Activated T-helper 2 cell treated with anti-CD3 and anti-CD28 coated beads, Interferon-gamma antibody, Interleukin-2, Interleukin-4, amounts not matched to agents 10 μg/mL and 5 μg/mL and 100 μg/mL, durations not matched to agents 14 hours and 24 hours and 36 hours (primary cell): ENCODE measurements around the gene YOD1. TPM values are rescaled to one million over a fixed set of nuclear protein-coding genes. Genes with fewer than 3 reads are reported as not detected.

Experiments used
- DNase-seq: peaks from one replicate; pipeline ENCODE4 v3.0.0; 2021; ENCODE audit warnings: low spot score
- H3K27ac Mint-ChIP-seq: one replicate; pipeline ENCODE4 v1.8.0; 2021; ENCODE audit warnings: mixed read lengths
- H3K27me3 Mint-ChIP-seq: one replicate; pipeline ENCODE4 v1.8.0; 2021; ENCODE audit warnings: low read depth, mixed read lengths
- H3K36me3 Mint-ChIP-seq: one replicate; pipeline ENCODE4 v1.8.0; 2021; ENCODE audit warnings: low read depth, mixed read lengths
- H3K4me1 Mint-ChIP-seq: one replicate; pipeline ENCODE4 v1.8.0; 2021; ENCODE audit warnings: low read depth, mixed read lengths
- H3K4me3 Mint-ChIP-seq: one replicate; pipeline ENCODE4 v1.8.0; 2021; ENCODE audit warnings: low read depth, mild to moderate bottlenecking, moderate library complexity, mixed read lengths
- H3K9me3 Mint-ChIP-seq: one replicate; pipeline ENCODE4 v1.8.0; 2021; ENCODE audit warnings: mixed read lengths
- intact Hi-C: fragments of 100-400 bp; cut with micrococcal nuclease; formaldehyde crosslinking; loops from one replicate; pipeline ENCODE4 v1.15.1; 2023
- total RNA-seq: library from RNA; stranded (reverse); gene quantifications from 2 replicates; pipeline ENCODE4 v1.2.3, GENCODE V29; 2022

YOD1 gene
- total RNA-seq, 1 donor from 2014 or later = 8.7 TPM

DNA sequence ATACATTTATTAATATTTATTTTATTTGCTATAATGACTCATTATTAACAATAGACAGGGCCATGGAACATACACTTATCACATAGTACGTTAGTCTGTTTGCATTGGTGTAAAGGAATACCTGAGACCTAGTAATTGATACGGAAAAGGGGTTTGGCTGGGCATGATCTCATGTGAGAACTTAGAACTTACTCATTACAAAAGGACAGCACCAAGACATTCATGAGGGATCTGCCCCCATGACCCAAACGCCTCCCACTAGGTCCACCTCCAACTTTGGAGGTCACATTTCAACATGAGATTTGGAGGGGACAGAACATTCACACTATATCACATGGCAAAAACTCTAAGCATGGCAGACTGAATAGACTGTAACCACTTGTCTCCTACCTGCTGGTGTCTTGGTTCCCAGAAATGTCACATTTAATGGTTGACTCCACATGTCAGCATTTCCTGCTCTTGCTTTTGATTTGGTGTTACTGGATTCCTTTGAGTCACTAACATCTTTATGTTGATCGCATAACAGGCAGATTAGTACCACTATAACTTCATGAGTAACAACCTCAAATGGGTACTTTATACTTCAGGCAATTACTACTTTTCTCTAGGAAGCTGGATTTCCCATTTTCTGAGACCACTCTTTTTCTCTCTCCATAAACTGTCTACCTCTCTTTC lies 15.0 kb downstream of the YOD1 start:
- Mint-ChIP-seq H3K36me3 (no peaks in the 10 kb centered on the region), H3K4me1 (no peaks in the 10 kb centered on the region), H3K27me3 (peaks cover 37% of the 10 kb centered on the region), H3K27ac (no peak overlapping the region), H3K4me3 (no peak overlapping the region), H3K9me3 (no peaks in the 10 kb centered on the region)
- intact Hi-C loops = no loop called here
- DNase-seq = no peak

DNA sequence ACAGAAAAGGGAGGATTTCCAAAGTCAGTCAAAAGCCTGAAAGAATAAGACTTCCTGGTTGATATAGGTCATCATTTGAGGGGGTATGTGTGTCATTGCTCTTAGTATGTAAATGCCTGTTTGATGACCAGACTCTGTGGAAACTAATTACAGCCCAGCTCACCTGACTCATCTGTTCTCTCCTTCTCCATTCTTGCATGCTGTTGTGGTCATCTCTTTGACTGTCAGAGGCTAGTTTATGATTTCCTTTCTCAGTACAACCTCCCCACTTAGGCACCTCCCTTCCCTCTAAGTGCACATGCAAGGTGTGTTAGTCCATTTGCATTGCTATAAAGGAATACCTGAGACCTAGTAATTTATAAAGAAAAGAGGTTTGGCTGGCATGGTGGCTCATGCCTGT lies 16.0 kb downstream of the YOD1 start:
- Mint-ChIP-seq H3K4me3 (no peak overlapping the region), H3K4me1 (peaks cover 2% of the 10 kb centered on the region), H3K27ac (no peak overlapping the region), H3K9me3 (no peaks in the 10 kb centered on the region), H3K27me3 (peaks cover 45% of the 10 kb centered on the region), H3K36me3 (no peaks in the 10 kb centered on the region)
- no peak for DNase-seq
- intact Hi-C loops = no loop called here

DNA sequence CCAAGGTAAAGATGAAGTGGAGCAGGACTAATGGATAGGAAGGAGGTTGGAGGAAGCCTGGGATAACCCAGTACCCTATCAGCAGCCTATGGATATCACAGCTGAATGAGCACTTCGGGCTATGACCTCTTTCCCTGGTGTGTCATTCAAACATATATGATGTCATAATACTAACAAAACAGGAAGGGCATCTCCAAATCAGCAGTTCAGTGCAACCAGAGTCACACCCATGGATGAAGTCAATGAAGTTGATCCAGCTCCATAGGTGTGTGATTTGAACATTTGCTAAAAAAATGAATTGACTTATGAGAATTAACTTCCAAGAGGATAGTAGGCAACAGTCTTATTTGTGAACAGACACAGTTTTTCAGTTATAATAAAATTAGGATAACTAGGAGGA lies 16.8 kb downstream of the YOD1 start:
- Mint-ChIP-seq H3K27ac (no peak overlapping the region), H3K27me3 (peaks cover 44% of the 10 kb centered on the region), H3K4me3 (no peak overlapping the region), H3K36me3 (no peaks in the 10 kb centered on the region), H3K4me1 (peaks cover 2% of the 10 kb centered on the region), H3K9me3 (no peaks in the 10 kb centered on the region)
- no peak for DNase-seq
- intact Hi-C loops = no loop called here

DNA sequence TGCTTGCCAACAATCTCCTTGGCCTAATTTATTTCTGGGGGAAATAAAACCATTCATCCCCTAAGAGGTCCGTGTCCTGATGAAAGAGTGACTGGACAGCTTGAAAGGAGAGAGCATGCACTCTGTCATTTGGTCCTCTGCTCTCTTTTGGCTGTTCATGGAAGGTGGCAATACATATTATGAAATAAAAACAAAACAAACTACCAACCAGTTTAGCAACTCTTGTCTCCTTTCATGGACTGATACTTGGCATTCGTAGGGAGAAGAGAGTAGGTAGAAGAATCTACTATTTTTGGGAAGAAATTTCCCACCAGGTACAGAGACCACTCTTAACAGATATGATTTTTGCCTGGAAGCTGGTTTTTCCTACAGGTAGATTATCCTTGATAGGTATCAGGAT lies 17.7 kb downstream of the YOD1 start:
- Mint-ChIP-seq H3K4me3 (no peak overlapping the region), H3K36me3 (no peaks in the 10 kb centered on the region), H3K4me1 (peaks cover 2% of the 10 kb centered on the region), H3K27ac (no peak overlapping the region), H3K27me3 (peaks cover 48% of the 10 kb centered on the region), H3K9me3 (no peaks in the 10 kb centered on the region)
- intact Hi-C loops = no loop called here
- no peak for DNase-seq

DNA sequence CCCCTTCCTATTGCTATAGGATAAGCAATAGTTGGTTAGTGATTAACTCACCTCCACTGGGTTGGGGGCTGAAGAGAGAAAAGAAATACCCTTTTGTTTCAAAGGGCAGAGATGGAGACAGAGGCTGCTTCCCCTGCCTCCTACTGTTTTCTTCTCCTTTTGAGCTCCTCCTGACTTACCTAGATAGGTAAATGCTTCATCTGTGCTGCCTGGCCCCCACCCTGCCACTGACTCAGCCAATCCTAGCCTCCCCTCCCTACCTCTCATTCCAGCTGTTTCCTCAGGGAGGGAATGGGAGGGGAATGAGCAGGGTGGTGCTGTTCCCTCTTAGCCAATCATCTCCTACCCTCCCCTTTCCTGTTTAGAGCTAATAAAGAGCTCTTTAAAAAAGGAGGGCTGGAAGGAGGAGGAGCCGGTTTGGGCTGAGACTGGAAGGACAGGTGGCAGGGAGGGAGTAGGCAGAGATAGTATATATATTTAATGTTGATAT lies 18.4 kb downstream of the YOD1 start, which contains the start of gene C1orf116:
C1orf116 (minus strand) TSS at position 229 of the 490 bp plus-strand sequence. CDS start 5,158 bp downstream, outside the sequence.
- Mint-ChIP-seq H3K4me1 (peaks cover 2% of the 10 kb centered on the region), H3K27me3 (peaks cover 50% of the 10 kb centered on the region), H3K36me3 (no peaks in the 10 kb centered on the region), H3K4me3 (no peak within 1 kb of the TSS), H3K27ac (no peak within 1 kb of the TSS), H3K9me3 (no peaks in the 10 kb centered on the region)
- intact Hi-C loops = no loop called here
- DNase-seq = no peak

DNA sequence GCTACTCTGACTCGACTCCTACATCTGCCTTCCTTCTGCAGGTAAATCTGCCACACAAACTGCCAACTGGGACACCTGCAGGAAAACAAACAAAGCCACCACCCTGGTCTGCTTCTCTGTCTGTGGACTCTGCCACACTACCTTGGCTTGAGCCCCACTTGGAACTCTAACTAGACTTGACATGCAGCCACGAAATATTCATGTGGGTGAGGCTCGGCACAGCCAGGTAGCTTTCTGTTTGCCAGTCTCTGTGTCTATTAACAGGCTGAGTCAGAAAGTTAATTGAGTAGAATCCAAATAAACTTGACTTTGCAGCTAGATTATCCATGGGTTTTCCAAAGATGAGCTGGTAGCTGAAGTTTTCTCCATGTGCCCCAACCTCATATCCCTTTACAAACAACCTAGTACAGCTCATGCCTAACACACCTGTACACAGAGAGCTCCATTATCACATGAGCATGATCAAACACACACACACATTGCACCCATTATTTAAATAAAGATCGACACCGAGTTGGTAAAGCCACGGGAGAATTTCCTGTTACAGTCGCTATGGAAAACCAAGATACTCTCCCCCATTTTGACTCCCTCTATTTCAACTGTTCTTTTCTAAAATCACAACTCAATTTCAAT lies 19.3 kb downstream of the YOD1 start:
- no peak for DNase-seq
- intact Hi-C loops = no loop called here
- Mint-ChIP-seq H3K4me1 (peaks cover 2% of the 10 kb centered on the region), H3K27me3 (peaks cover 50% of the 10 kb centered on the region), H3K9me3 (no peaks in the 10 kb centered on the region), H3K4me3 (no peak overlapping the region), H3K27ac (no peak overlapping the region), H3K36me3 (no peaks in the 10 kb centered on the region)

DNA sequence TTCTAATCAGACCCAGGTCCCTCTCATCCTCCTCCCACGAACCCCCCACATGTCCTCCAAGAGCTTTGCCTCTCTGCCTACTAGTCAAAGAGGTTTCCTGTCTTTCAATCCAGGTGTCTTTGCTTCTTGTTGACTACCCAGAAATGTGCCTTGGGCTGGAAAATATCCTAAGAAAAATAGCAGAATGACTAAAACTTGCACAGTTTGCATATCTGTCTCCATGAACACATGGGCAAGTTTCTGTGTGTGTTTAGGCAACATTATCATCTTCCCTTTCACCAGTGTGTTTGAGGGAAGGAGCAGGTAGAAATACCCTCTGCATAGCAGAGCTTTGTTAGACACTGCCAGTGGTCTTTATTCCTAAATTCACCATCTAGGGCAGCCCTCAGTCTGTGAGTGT lies 20.0 kb downstream of the YOD1 start:
- Mint-ChIP-seq H3K27ac (no peak overlapping the region), H3K27me3 (peaks cover 50% of the 10 kb centered on the region), H3K4me3 (no peak overlapping the region), H3K9me3 (no peaks in the 10 kb centered on the region), H3K4me1 (peaks cover 2% of the 10 kb centered on the region), H3K36me3 (no peaks in the 10 kb centered on the region)
- no peak for DNase-seq
- intact Hi-C loops = no loop called here

DNA sequence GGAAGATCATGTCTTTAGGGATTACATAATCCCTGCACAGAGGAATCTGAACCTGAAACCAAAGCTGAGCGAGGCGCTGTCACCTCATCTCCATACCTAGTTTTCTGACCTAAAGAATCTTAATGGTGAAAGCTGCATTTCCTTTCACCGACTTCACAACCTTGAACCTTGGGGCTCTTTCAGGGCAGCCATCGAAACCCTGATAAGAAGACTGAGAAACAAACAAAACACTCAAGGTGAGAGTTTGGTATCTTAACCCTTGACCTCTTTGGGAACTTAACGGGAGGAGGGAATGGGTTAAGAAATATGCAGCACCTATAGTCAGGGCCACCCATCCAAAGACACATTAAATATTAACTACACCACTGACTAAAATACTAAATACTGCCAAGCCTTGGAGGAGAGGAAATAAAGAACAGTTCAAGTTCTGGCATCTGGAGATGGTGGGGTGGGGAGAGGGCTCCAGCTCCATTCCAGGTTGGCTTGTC lies 20.4 kb downstream of the YOD1 start:
- no peak overlapping the region for H3K4me3 Mint-ChIP-seq
- intact Hi-C loops = no loop called here
- no peak overlapping the region for H3K27ac Mint-ChIP-seq
- no peak for DNase-seq
- no peaks in the 10 kb centered on the region for H3K36me3 Mint-ChIP-seq
- H3K9me3 Mint-ChIP-seq = no peaks in the 10 kb centered on the region
- peaks cover 3% of the 10 kb centered on the region for H3K4me1 Mint-ChIP-seq
- H3K27me3 Mint-ChIP-seq = peaks cover 52% of the 10 kb centered on the region

DNA sequence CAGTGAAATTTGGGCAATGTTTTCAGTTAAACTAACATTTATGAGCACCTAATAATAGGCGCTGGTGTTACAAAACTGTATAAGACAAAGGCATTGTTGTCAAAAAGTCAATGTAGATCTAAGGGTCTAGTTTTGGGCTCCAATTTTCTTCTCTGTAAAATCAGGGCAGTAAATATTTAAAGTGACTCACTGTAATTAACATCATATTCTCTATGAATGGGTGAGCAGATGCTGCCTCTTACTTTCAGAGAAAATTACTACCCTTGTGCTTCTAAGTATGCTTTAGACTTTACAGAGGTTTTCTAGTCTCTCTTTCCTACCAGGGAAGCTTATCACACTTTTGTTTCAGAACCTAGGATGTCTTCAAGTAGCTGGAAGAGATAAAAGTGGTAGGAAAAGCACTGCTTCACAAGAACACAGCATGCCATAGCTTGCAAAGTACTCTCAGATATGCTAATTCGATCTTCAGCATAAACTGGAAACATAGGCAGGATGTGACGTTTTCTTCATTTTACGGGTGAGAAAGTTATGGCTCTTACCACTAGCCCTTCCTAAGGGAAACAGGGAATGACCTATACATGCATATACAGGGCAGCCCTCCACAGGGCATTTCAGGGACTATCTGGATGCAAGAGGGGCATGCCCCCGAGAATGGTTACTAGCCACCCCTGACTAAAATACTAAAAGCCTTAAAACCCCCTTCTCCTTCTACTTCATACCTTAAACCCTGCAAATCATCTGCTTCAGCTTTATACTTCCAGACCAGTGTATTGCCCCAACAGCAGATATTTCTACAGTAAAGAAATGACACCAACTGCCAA lies 21.1 kb downstream of the YOD1 start:
- no peak for DNase-seq
- no peak overlapping the region for H3K27ac Mint-ChIP-seq
- intact Hi-C loops = no loop called here
- no peak overlapping the region for H3K4me3 Mint-ChIP-seq
- no peaks in the 10 kb centered on the region for H3K36me3 Mint-ChIP-seq
- no peaks in the 10 kb centered on the region for H3K9me3 Mint-ChIP-seq
- peaks cover 5% of the 10 kb centered on the region for H3K4me1 Mint-ChIP-seq
- H3K27me3 Mint-ChIP-seq = peaks cover 48% of the 10 kb centered on the region

DNA sequence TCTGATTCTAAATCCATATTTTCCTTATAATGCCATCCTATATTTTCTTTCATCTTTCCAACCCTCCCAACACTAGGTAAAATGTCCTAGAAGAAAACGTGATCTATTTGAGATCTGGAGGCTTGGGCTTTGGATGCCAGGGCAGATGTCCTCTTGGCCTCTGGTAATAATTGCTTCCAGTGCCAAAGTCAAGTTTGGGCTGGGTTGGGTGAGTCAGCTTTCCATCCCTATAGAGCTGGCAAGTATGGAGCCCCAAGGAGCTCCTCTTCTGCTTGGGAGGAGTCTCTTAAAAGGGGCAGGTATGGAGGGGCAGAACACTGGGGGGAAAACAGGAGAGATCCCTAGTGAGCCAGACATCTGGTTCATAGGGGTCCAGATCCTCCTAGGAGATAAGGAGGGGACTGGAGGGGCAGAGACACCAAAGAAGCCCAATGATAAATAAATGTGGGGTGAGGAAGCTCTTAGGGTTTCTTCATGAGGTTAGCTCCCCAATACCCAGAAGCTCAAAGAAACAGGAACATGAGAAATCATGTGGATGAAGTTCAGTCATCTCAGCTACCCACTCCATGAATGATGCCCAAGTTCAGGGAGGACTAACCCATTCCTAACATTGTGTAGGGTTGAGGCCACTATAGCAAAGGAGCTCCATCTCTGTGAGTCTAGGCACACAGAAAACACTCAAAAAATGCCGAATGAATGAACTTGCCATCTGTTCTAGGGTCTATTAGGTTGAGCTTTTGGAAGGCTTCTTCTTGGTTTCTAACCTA lies 21.9 kb downstream of the YOD1 start:
- Mint-ChIP-seq H3K4me3 (no peak overlapping the region), H3K9me3 (no peaks in the 10 kb centered on the region), H3K27ac (no peak overlapping the region), H3K27me3 (peaks cover 45% of the 10 kb centered on the region), H3K36me3 (no peaks in the 10 kb centered on the region), H3K4me1 (peaks cover 13% of the 10 kb centered on the region)
- intact Hi-C loops = no loop called here
- DNase-seq = no peak

DNA sequence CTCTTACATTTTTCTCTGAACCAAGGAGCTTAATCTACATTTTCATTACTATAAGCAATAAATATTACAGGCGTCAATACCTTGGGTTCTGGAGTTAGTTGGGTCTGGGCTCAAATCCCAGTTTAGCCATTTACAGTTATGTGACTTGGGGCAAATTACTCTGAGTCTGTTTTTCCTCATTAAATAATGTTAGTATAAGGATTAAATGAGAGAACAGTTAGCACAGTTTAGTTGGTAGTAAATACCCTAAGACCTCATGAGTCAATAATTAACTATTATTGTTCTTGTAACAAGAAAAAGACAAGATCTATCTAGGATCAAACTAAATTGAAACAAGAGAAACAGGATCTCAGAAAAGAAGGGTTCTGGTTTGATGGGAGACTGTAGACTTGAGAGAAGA lies 23.1 kb downstream of the YOD1 start:
- Mint-ChIP-seq H3K27me3 (peaks cover 35% of the 10 kb centered on the region), H3K27ac (no peak overlapping the region), H3K4me3 (no peak overlapping the region), H3K4me1 (peaks cover 15% of the 10 kb centered on the region), H3K36me3 (no peaks in the 10 kb centered on the region), H3K9me3 (no peaks in the 10 kb centered on the region)
- intact Hi-C loops = no loop called here
- no peak for DNase-seq

DNA sequence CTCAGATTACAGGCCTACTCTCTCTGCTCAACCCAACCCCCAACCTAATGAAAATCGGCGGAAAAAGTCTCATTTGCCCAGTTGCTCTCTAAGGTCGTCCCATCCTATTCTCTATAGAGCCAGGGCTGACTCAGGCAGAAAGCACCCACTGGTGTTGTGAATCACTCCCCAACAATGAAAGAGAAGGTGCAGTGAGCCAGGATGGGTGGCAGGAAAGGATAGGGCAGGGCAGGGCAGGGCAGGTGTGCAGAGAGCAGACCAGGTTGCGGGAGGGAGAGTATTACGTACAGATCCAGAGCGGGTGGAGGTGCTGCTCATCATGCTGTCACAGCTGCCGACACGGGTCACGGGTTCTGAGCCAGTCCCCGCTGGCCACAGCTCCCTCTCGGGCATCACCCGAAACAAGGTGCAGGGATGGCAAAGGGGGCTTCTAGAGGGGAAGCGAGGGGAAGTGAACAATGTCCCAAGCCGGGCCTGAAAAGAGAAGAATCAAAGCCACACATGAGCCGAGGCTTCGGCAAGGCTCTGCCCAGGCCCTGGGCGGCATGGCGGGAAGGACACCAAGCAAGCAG lies 23.7 kb downstream of the YOD1 start:
- no peak overlapping the region for H3K4me3 Mint-ChIP-seq
- H3K27me3 Mint-ChIP-seq = peaks cover 31% of the 10 kb centered on the region
- peaks cover 15% of the 10 kb centered on the region for H3K4me1 Mint-ChIP-seq
- no peaks in the 10 kb centered on the region for H3K9me3 Mint-ChIP-seq
- H3K27ac Mint-ChIP-seq = no peak overlapping the region
- DNase-seq = no peak
- no peaks in the 10 kb centered on the region for H3K36me3 Mint-ChIP-seq
- intact Hi-C loops = no loop called here
